GM18907 (cell line): ENCODE results near the gene FARP1.

Source experiments
- ATAC-seq: cut with Tn5 transposase; IDR thresholded peaks from one replicate; pipeline ENCODE4 v1.9.1; 2021; ENCODE audit warnings: mild to moderate bottlenecking, moderate library complexity; ENCODE audit not compliant: unreplicated experiment

The FARP1 gene

GRCh38 chr13:98129059-98129746 lies 13.7 kb upstream of the FARP1 start:
- no peak for ATAC-seq

GRCh38 chr13:98133946-98134345 lies 8.9 kb upstream of the FARP1 start:
- peak; percentile 97 for ATAC-seq

- ATAC-seq, result no peak
Measured at GRCh38 chr13:98134901-98135300, 8.0 kb upstream of the FARP1 start.

- no peak for ATAC-seq
Measured at GRCh38 chr13:98141091-98141490, 1.8 kb upstream of the FARP1 start.

- ATAC-seq, result peak; percentile 21
Measured at GRCh38 chr13:98141509-98142379, 1.1 kb upstream of the FARP1 start.

- peak; percentile 43 for ATAC-seq
Measured at GRCh38 chr13:98143157-98143553, 261 bp downstream of the FARP1 start.

- peak; percentile 10 for ATAC-seq
Measured at GRCh38 chr13:98143601-98144026, 720 bp downstream of the FARP1 start.

GRCh38 chr13:98144027-98144741 lies 1.3 kb downstream of the FARP1 start:
- ATAC-seq, result no peak

GRCh38 chr13:98144801-98145350 lies 2.0 kb downstream of the FARP1 start:
- no peak for ATAC-seq

GRCh38 chr13:98147521-98147920 lies 4.6 kb downstream of the FARP1 start:
- ATAC-seq, result no peak

- no peak for ATAC-seq
Measured at GRCh38 chr13:98150832-98151479, 8.1 kb downstream of the FARP1 start.

GRCh38 chr13:98155475-98156109 lies 12.7 kb downstream of the FARP1 start:
- no peak for ATAC-seq

GRCh38 chr13:98156259-98156658 lies 13.4 kb downstream of the FARP1 start:
- ATAC-seq, result no peak

- ATAC-seq, result no peak
Measured at GRCh38 chr13:98157188-98157587, 14.3 kb downstream of the FARP1 start.

- no peak for ATAC-seq
Measured at GRCh38 chr13:98157609-98158008, 14.7 kb downstream of the FARP1 start.

- no peak for ATAC-seq
Measured at GRCh38 chr13:98158172-98158899, 15.4 kb downstream of the FARP1 start.

- ATAC-seq, result no peak
Measured at GRCh38 chr13:98162935-98163334, 20.0 kb downstream of the FARP1 start.

GRCh38 chr13:98169331-98169730 lies 26.4 kb downstream of the FARP1 start:
- no peak for ATAC-seq

- ATAC-seq, result no peak
Measured at GRCh38 chr13:98171900-98172589, 29.2 kb downstream of the FARP1 start.
